PC-3 (cell line): ENCODE data around the gene OR14A2. TPM values are rescaled to one million over a fixed set of nuclear protein-coding genes. Genes with fewer than 3 reads are reported as not detected.

Experiments
- ATAC-seq: fragments of 200-7000 bp; cut with Tn5 transposase; 2 replicates; pipeline ENCODE4 v1.9.1; 2020; ENCODE audit warnings: mild to moderate bottlenecking, moderate library complexity
- BruUV-seq: library from RNA; stranded (reverse); fragments of 400-500 nt; replicated peaks from 2 replicates; lab custom pipeline; 2021; lab: Mats Ljungman, UMichigan
- CTCF ChIA-PET: fragments of 300-600 bp; sonication (Branson Sonifier 250); formaldehyde crosslinking; loops from one replicate; lab custom pipeline; 2022; ENCODE audit warnings: antibody characterized with exemption; lab: Charles Lee
- POLR2A ChIA-PET: fragments of 300-600 bp; sonication (Branson Sonifier 250); formaldehyde crosslinking; loops from one replicate; lab custom pipeline; 2022; ENCODE audit warnings: antibody characterized with exemption; ENCODE audit not compliant: unreplicated experiment; lab: Charles Lee
- DNase-seq: peaks from one replicate; pipeline ENCODE4 v3.0.0-alpha.2; 2015
- H2AFZ ChIP-seq: fragments of 300-600 bp; sonication (generic); 2 replicates; pipeline ENCODE4 v1.6.0; 2016; ENCODE audit warnings: antibody characterized with exemption, low read length
- H3F3A ChIP-seq: fragments of 300-600 bp; sonication (generic); one replicate; pipeline ENCODE4 v1.6.0; 2017; ENCODE audit warnings: antibody characterized with exemption, low read length, control low read depth, mild to moderate bottlenecking; ENCODE audit not compliant: unreplicated experiment
- H3K27ac ChIP-seq: fragments of 300-600 bp; sonication (generic); 2 replicates; pipeline ENCODE4 v1.5.1; 2016; ENCODE audit warnings: mild to moderate bottlenecking, low read length
- H3K27me3 ChIP-seq: fragments of 300-600 bp; sonication (generic); 2 replicates; pipeline ENCODE4 v1.6.1; 2016; ENCODE audit warnings: low read length, mixed read lengths
- H3K36me3 ChIP-seq: fragments of 300-600 bp; sonication (generic); 2 replicates; pipeline ENCODE4 v1.6.1; 2016; ENCODE audit warnings: low read depth, mixed run types, low read length, mixed read lengths
- H3K4me1 ChIP-seq: fragments of 300-600 bp; sonication (generic); 2 replicates; pipeline ENCODE4 v1.5.1; 2016; ENCODE audit warnings: low read length; ENCODE audit not compliant: insufficient read depth
- H3K4me2 ChIP-seq: fragments of 300-600 bp; sonication (generic); 2 replicates; pipeline ENCODE4 v1.6.0; 2016; ENCODE audit warnings: low read length
- H3K4me3 ChIP-seq: fragments of 300-600 bp; sonication (generic); 2 replicates; pipeline ENCODE4 v1.5.1; 2016; ENCODE audit warnings: mild to moderate bottlenecking, low read length, mixed read lengths
- H3K79me2 ChIP-seq: fragments of 300-600 bp; sonication (generic); 2 replicates; pipeline ENCODE4 v1.6.1; 2017; ENCODE audit warnings: low read length, mixed read lengths
- H3K9ac ChIP-seq: fragments of 300-600 bp; sonication (generic); 2 replicates; pipeline ENCODE4 v1.6.0; 2016; ENCODE audit warnings: mild to moderate bottlenecking, low read length
- H3K9me2 ChIP-seq: fragments of 300-600 bp; sonication (generic); replicated peaks from 2 replicates; pipeline ENCODE4 v1.6.1; 2016; ENCODE audit warnings: mixed run types, low read length, mixed read lengths
- H3K9me3 ChIP-seq: fragments of 300-600 bp; sonication (generic); 2 replicates; pipeline ENCODE4 v1.6.1; 2016; ENCODE audit warnings: low read length, mixed read lengths
- H4K20me1 ChIP-seq: fragments of 300-600 bp; sonication (generic); 2 replicates; pipeline ENCODE4 v1.6.1; 2016; ENCODE audit warnings: low read length, mixed read lengths
- EZH2 ChIP-seq: fragments of 300-600 bp; sonication (generic); IDR thresholded peaks from one replicate; pipeline ENCODE4 v1.6.1; 2017; ENCODE audit warnings: antibody characterized with exemption, mild to moderate bottlenecking, low read length; ENCODE audit not compliant: unreplicated experiment
- EZH2phosphoT487 ChIP-seq: fragments of 300-600 bp; sonication (generic); IDR thresholded peaks from 2 replicates; pipeline ENCODE4 v1.6.1; 2018; ENCODE audit warnings: mild to moderate bottlenecking, antibody characterized with exemption, low read length, borderline replicate concordance
- intact Hi-C: fragments of 100-400 bp; cut with micrococcal nuclease; formaldehyde crosslinking; loops from 2 replicates; pipeline ENCODE4 v1.9.0; 2023
- total RNA-seq: library from RNA; depleted of rRNA; stranded (reverse); fragments of >200 nt; gene quantifications from 2 replicates; pipeline ENCODE4 v1.2.3, GENCODE V29; 2014
- TF ChIP-seq, protein P1 (sequence below): fragments of 300-600 bp; sonication (generic); conservative IDR thresholded peaks from 2 replicates; pipeline ENCODE4 v1.5.1; 2017; ENCODE audit warnings: antibody characterized with exemption, low read depth, mild to moderate bottlenecking, low read length

Gene OR14A2
- total RNA-seq, 1 experiment from 2014 or later, result not detected

- intact Hi-C loops, result no loop called here
- POLR2A ChIA-PET, result no interaction called here
- no peak overlapping the region for H3K4me2 ChIP-seq
- DNase-seq (no peak), ATAC-seq (no peak)
- H3K9me2 ChIP-seq, result no peaks in the 10 kb centered on the region
- H3K27me3 ChIP-seq, result no peaks in the 10 kb centered on the region
- no peak overlapping the region for H3K4me3 ChIP-seq
- H3K9ac ChIP-seq, result no peak overlapping the region
- H3K4me1 ChIP-seq, result no peaks in the 10 kb centered on the region
- H4K20me1 ChIP-seq, result no peaks in the 10 kb centered on the region
- no TSS peak for BruUV-seq
- no peaks in the 10 kb centered on the region for H3K36me3 ChIP-seq
- no peaks in the 10 kb centered on the region for H3K79me2 ChIP-seq
- CTCF ChIA-PET, result no interaction called here
- TF ChIP-seq EZH2phosphoT487 (no peak), EZH2 (no peak)
- H2AFZ ChIP-seq, result no peak overlapping the region
- no peak overlapping the region for H3K27ac ChIP-seq
- no peaks in the 10 kb centered on the region for H3K9me3 ChIP-seq
- H3F3A ChIP-seq, result no peaks in the 10 kb centered on the region
These were observed 46.6 kb downstream of the OR14A2 start for GRCh38 chr1:247701338-247701737.

GRCh38 chr1:247681288-247681897 is 66.5 kb downstream of the OR14A2 start:
- POLR2A ChIA-PET, result interaction anchor here (0.6 kb wide), 2 partner anchors 104 to 1174 kb away, joined by 3 to 4 read pairs; no protein-coding TSS in a partner anchor
- Histone ChIP-seq H3K9me2 (no peaks in the 10 kb centered on the region), H3K9ac (no peak overlapping the region), H3K4me2 (no peak overlapping the region), H3F3A (no peaks in the 10 kb centered on the region), H3K9me3 (no peaks in the 10 kb centered on the region), H4K20me1 (no peaks in the 10 kb centered on the region), H3K27ac (no peak overlapping the region), H3K4me1 (no peaks in the 10 kb centered on the region), H3K36me3 (no peaks in the 10 kb centered on the region), H2AFZ (no peak overlapping the region), H3K79me2 (no peaks in the 10 kb centered on the region), H3K27me3 (no peaks in the 10 kb centered on the region), H3K4me3 (no peak overlapping the region)
- ATAC-seq, result peak; percentile 90
- TF ChIP-seq EZH2phosphoT487 (no peak), EZH2 (no peak)
- TF ChIP-seq, protein P1, sequence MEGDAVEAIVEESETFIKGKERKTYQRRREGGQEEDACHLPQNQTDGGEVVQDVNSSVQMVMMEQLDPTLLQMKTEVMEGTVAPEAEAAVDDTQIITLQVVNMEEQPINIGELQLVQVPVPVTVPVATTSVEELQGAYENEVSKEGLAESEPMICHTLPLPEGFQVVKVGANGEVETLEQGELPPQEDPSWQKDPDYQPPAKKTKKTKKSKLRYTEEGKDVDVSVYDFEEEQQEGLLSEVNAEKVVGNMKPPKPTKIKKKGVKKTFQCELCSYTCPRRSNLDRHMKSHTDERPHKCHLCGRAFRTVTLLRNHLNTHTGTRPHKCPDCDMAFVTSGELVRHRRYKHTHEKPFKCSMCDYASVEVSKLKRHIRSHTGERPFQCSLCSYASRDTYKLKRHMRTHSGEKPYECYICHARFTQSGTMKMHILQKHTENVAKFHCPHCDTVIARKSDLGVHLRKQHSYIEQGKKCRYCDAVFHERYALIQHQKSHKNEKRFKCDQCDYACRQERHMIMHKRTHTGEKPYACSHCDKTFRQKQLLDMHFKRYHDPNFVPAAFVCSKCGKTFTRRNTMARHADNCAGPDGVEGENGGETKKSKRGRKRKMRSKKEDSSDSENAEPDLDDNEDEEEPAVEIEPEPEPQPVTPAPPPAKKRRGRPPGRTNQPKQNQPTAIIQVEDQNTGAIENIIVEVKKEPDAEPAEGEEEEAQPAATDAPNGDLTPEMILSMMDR, result peak; percentile 99
- CTCF ChIA-PET, result interaction anchor here (0.6 to 1.0 kb wide), 3 partner anchors 175 to 225 kb away, joined by 3 to 6 read pairs (median 4); partner anchors contain the start of gene TRIM58
- no TSS peak for BruUV-seq
- peak; percentile 98 for DNase-seq
- intact Hi-C loops, result loop anchor here (1.0 to 10.0 kb wide), 5 partner anchors 131 to 563 kb away; partner anchors contain the start of gene TRIM58

GRCh38 chr1:247680171-247680570 is 67.8 kb downstream of the OR14A2 start:
- ATAC-seq, result no peak
- Histone ChIP-seq H3K4me3 (no peak overlapping the region), H3K9me2 (no peaks in the 10 kb centered on the region), H2AFZ (no peak overlapping the region), H3K9me3 (no peaks in the 10 kb centered on the region), H3K9ac (no peak overlapping the region), H3K27me3 (no peaks in the 10 kb centered on the region), H3K4me1 (no peaks in the 10 kb centered on the region), H3K4me2 (no peak overlapping the region), H3K79me2 (no peaks in the 10 kb centered on the region), H3F3A (no peaks in the 10 kb centered on the region), H4K20me1 (no peaks in the 10 kb centered on the region), H3K27ac (no peak overlapping the region), H3K36me3 (no peaks in the 10 kb centered on the region)
- intact Hi-C loops, result loop anchor here (5.0 to 10.0 kb wide), 2 partner anchors 257 to 565 kb away; no protein-coding TSS in a partner anchor
- ChIA-PET POLR2A (no interaction called here), CTCF (interaction anchor here (0.7 kb wide), 1 partner anchor 409 kb away, joined by 3 read pairs; no protein-coding TSS in a partner anchor)
- TF ChIP-seq, protein P1, result no peak
- TF ChIP-seq EZH2 (no peak), EZH2phosphoT487 (no peak)
- peak; percentile 29 for DNase-seq
- BruUV-seq, result no TSS peak
